Endothelial cell of umbilical vein (primary cell): ENCODE measurements around the gene ATP6V1F. TPM values are rescaled to one million over a fixed set of nuclear protein-coding genes. Genes with fewer than 3 reads are reported as not detected.

Experiments
- BruUV-seq: library from RNA; stranded (reverse); fragments of 400-500 nt; replicated peaks from 2 replicates; lab custom pipeline; 2021; lab: Mats Ljungman, UMichigan
- CTCF ChIA-PET: fragments of 300-600, 350-600 bp; sonication (Branson Sonifier 250); formaldehyde crosslinking; loops from one replicate; lab custom pipeline; 2021; ENCODE audit warnings: antibody characterized with exemption, inconsistent platforms; lab: Charles Lee
- POLR2A ChIA-PET: fragments of 300-600, 350-600 bp; sonication (Branson Sonifier 250); formaldehyde crosslinking; loops from one replicate; lab custom pipeline; 2021; ENCODE audit warnings: antibody characterized with exemption, inconsistent platforms; lab: Charles Lee
- DNase-seq: peaks from one replicate; pipeline ENCODE4 v3.0.0-alpha.2; 2011; ENCODE audit warnings: low read depth, low spot score
- FAIRE-seq: peaks from 2 replicates; lab custom pipeline; 2011; peaks lifted over from hg19 to GRCh38; lab: Jason Lieb, UNC
- H2AFZ ChIP-seq: 2 replicates; pipeline ENCODE4 v1.6.0; 2012; ENCODE audit warnings: low read depth, low read length, control low read depth, inconsistent platforms
- H3K27ac ChIP-seq: 2 replicates; pipeline ENCODE4 v1.5.1; 2011; ENCODE audit warnings: low read depth, mild to moderate bottlenecking, control low read depth, low read length, moderate library complexity; ENCODE audit not compliant: insufficient read depth
- H3K27me3 ChIP-seq, 2 experiments: 2 replicates each; pipeline versions ENCODE4 v1.6.0 to v1.6.1; 2011; ENCODE audit warnings: low read length in 2 of 2, mixed read lengths in 1 of 2; ENCODE audit not compliant: control insufficient read depth in 2 of 2, insufficient read depth in 2 of 2
- H3K36me3 ChIP-seq, 2 experiments: 2 replicates in 1 of 2; 3 replicates in 1 of 2; pipeline ENCODE4 v1.5.1; 2011; ENCODE audit warnings: low read length in 2 of 2, mild to moderate bottlenecking in 1 of 2, moderate library complexity in 1 of 2; ENCODE audit not compliant: control insufficient read depth in 2 of 2, insufficient read depth in 2 of 2; ENCODE audit errors: extremely low read depth in 1 of 2
- H3K4me1 ChIP-seq: 3 replicates; pipeline ENCODE4 v1.5.1; 2011; ENCODE audit warnings: mild to moderate bottlenecking, low read length; ENCODE audit not compliant: control insufficient read depth, insufficient read depth; ENCODE audit errors: extremely low read depth
- H3K4me2 ChIP-seq: 2 replicates; pipeline ENCODE4 v1.6.1; 2011; ENCODE audit warnings: low read length, control low read depth, mixed read lengths; ENCODE audit not compliant: insufficient read depth
- H3K4me3 ChIP-seq, 3 experiments: fragments of 200-600 bp in 1 of 3; sonication (generic), shearing (Covaris generic) in 1 of 3; replicated peaks in 1 of 3; 2 replicates each; pipeline ENCODE4 v1.5.1; 2011 to 2016; ENCODE audit warnings: control low read depth in 3 of 3, low read length in 3 of 3, mild to moderate bottlenecking in 2 of 3, inconsistent platforms in 1 of 3, low read depth in 1 of 3, moderate library complexity in 1 of 3; ENCODE audit not compliant: insufficient read depth in 1 of 3
- H3K79me2 ChIP-seq: 2 replicates; pipeline ENCODE4 v1.6.0; 2012; ENCODE audit warnings: low read length, inconsistent platforms; ENCODE audit not compliant: control insufficient read depth, insufficient read depth
- H3K9ac ChIP-seq: replicated peaks from 2 replicates; pipeline ENCODE3; 2011; ENCODE audit warnings: low read length, control low read depth; ENCODE audit not compliant: insufficient read depth; ENCODE audit errors: extremely low read depth
- H3K9me1 ChIP-seq: replicated peaks from 3 replicates; pipeline ENCODE4 v1.6.0; 2011; ENCODE audit warnings: mild to moderate bottlenecking, low read length; ENCODE audit not compliant: control insufficient read depth, insufficient read depth; ENCODE audit errors: extremely low read depth
- H3K9me3 ChIP-seq: replicated peaks from 2 replicates; pipeline ENCODE4 v1.5.1; 2012; ENCODE audit warnings: low read length, inconsistent platforms; ENCODE audit not compliant: control insufficient read depth, insufficient read depth
- H4K20me1 ChIP-seq: replicated peaks from 2 replicates; pipeline ENCODE3; 2011; ENCODE audit warnings: mild to moderate bottlenecking, low read length; ENCODE audit not compliant: control insufficient read depth, insufficient read depth; ENCODE audit errors: extremely low read depth
- EZH2 ChIP-seq: IDR thresholded peaks from 2 replicates; pipeline ENCODE4 v1.6.1; 2012; ENCODE audit warnings: borderline replicate concordance, low read depth, mild to moderate bottlenecking, moderate library complexity, low read length, inconsistent platforms; ENCODE audit not compliant: severe bottlenecking
- FOS ChIP-seq: IDR thresholded peaks from 2 replicates; pipeline ENCODE4 v1.6.1; 2011; ENCODE audit warnings: mild to moderate bottlenecking, low read length, moderate library complexity, borderline replicate concordance; ENCODE audit not compliant: insufficient read depth
- GATA2 ChIP-seq: IDR thresholded peaks from 2 replicates; pipeline ENCODE4 v1.7.0; 2011; ENCODE audit warnings: low read depth, mild to moderate bottlenecking, moderate library complexity, mixed read lengths, low read length; ENCODE audit not compliant: insufficient read length, insufficient read depth
- JUN ChIP-seq: IDR thresholded peaks from 2 replicates; pipeline ENCODE4 v1.6.1; 2011; ENCODE audit warnings: borderline replicate concordance, low read depth; ENCODE audit not compliant: insufficient read length, insufficient read depth
- MYC ChIP-seq: IDR thresholded peaks from one replicate; pipeline ENCODE4 v1.6.1; 2011; ENCODE audit warnings: mild to moderate bottlenecking, low read depth, low read length
- POLR2A ChIP-seq: IDR thresholded peaks from 2 replicates; pipeline ENCODE4 v1.6.1; 2012; ENCODE audit warnings: low read depth, mild to moderate bottlenecking, control low read depth, low read length
- POLR2AphosphoS5 ChIP-seq: IDR thresholded peaks from 2 replicates; pipeline ENCODE4 v1.6.1; 2012; ENCODE audit warnings: low read depth, mild to moderate bottlenecking, control low read depth, low read length, moderate library complexity; ENCODE audit not compliant: insufficient read depth
- dilution Hi-C: fragments of 300-500 bp; cut with MboI; formaldehyde crosslinking; loops from one replicate; pipeline ENCODE4 v1.15.0; 2019; ENCODE audit warnings: low sequenced_read_pairs; ENCODE audit not compliant: extremely low pct_ligation_motif_present
- intact Hi-C: fragments of 100-400 bp; cut with micrococcal nuclease; formaldehyde crosslinking; loops from one replicate; pipeline ENCODE4 v1.10.0; 2022
- polyA plus RNA-seq, 4 experiments: library from polyadenylated mRNA; depleted of rRNA in 3 of 4; stranded (reverse) in 3 of 4; unstranded in 1 of 4; fragments of >200 nt; gene quantifications; 2 replicates each; pipeline versions ENCODE4 v1.2.1 to v1.2.3, GENCODE V29; 2011 to 2012; ENCODE audit warnings: missing spikeins in 1 of 4
- total RNA-seq: library from RNA; stranded (reverse); gene quantifications from 2 replicates; pipeline ENCODE4 v1.2.3, GENCODE V29; 2021
- TF ChIP-seq, protein P1 (sequence below): IDR thresholded peaks from 2 replicates; pipeline ENCODE4 v1.6.1; 2011; ENCODE audit not compliant: insufficient read depth, insufficient read length
- TF ChIP-seq, protein P2 (sequence below), 2 donors: IDR thresholded peaks; 1 replicate in 1 of 2; 2 replicates in 1 of 2; pipeline ENCODE4 v1.5.1; 2011; ENCODE audit warnings: low read length in 2 of 2, mild to moderate bottlenecking in 2 of 2, moderate library complexity in 2 of 2, control low read depth in 1 of 2, inconsistent platforms in 1 of 2, low read depth in 1 of 2; ENCODE audit not compliant: insufficient read depth in 1 of 2; ENCODE audit errors: extremely low read depth in 1 of 2

ATP6V1F gene
- total and polyA plus RNA-seq, 2 donors (not counting 3 experiments of a cell fraction or from before 2014, with no cell fraction given), result 156 to 360 TPM

DNA sequence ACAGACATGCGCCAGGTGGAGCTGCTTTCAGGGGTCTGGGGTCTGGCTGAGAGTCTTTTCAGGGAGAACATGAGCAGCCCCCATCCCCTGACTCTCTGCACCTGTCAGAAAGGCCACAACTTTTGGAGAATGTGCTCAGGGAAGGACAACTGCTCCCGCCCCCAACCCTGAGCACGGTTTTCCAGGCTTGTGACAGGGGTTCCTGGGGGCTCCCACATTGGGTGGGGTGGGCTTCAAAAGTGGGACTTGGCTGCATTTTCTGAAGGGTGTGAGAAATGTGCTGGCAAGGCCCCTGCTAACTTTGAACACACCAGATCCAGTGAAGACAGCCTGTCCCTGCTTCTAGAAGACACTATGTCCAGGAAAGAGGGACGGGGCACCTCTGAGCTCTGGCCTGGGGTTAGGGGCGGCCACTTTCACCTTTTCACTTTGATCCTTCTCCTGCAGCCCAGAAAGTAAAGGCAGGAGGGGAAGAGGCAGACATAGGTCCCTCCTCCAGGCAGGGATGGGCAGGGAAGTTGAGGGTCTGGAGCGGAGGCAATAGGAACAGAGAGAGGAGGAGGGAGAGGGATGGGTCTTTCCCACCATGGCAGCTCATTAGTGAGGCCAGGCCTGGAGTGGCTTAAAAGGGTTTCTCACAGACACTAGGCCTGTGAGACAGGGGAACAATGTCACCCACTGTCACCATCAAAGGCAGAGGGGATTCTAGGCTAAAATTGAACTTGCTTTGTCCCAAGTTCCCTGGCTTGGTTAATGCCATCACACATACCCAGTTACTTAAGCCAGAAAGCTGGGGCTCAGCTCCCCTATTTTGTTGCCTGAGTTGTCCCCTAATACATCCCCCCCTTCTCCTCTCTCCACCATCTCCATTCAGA lies 46.3 kb downstream of the ATP6V1F start:
- no peak for FAIRE-seq
- Histone ChIP-seq H3K9me1 (no peaks in the 10 kb centered on the region), H3K79me2 (no peaks in the 10 kb centered on the region), H3K4me1 (peaks cover 5% of the 10 kb centered on the region), H3K27ac (no peak overlapping the region), H3K4me2 (no peak overlapping the region), H3K27me3 (peaks cover 33 to 34% of the 10 kb centered on the region in 2 experiments), H2AFZ (no peak overlapping the region), H3K36me3 (no peaks in the 10 kb centered on the region), H3K4me3 (no peak overlapping the region), H3K9ac (no peak overlapping the region), H4K20me1 (no peaks in the 10 kb centered on the region), H3K9me3 (no peaks in the 10 kb centered on the region)
- intact Hi-C loops (no loop called here), dilution Hi-C loops (no loop called here)
- POLR2A ChIA-PET, result no interaction called here
- no TSS peak for BruUV-seq
- no peak for TF ChIP-seq MYC
- no peak for TF ChIP-seq POLR2A
- TF ChIP-seq JUN, result no peak
- TF ChIP-seq POLR2AphosphoS5, result no peak
- TF ChIP-seq, protein P1, sequence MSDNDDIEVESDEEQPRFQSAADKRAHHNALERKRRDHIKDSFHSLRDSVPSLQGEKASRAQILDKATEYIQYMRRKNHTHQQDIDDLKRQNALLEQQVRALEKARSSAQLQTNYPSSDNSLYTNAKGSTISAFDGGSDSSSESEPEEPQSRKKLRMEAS, result no peak
- no peak for TF ChIP-seq EZH2
- no peak for TF ChIP-seq GATA2
- TF ChIP-seq, protein P2, sequence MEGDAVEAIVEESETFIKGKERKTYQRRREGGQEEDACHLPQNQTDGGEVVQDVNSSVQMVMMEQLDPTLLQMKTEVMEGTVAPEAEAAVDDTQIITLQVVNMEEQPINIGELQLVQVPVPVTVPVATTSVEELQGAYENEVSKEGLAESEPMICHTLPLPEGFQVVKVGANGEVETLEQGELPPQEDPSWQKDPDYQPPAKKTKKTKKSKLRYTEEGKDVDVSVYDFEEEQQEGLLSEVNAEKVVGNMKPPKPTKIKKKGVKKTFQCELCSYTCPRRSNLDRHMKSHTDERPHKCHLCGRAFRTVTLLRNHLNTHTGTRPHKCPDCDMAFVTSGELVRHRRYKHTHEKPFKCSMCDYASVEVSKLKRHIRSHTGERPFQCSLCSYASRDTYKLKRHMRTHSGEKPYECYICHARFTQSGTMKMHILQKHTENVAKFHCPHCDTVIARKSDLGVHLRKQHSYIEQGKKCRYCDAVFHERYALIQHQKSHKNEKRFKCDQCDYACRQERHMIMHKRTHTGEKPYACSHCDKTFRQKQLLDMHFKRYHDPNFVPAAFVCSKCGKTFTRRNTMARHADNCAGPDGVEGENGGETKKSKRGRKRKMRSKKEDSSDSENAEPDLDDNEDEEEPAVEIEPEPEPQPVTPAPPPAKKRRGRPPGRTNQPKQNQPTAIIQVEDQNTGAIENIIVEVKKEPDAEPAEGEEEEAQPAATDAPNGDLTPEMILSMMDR (IDR thresholded peaks at IDR 0.05; ENCODE audit: extremely low read depth in 1 of 2, insufficient read depth in 1 of 2, low read depth in 1 of 2, low read length in 2 of 2), result no peak
- no peak for TF ChIP-seq FOS
- CTCF ChIA-PET, result interaction anchor here (4.7 kb wide), 1 partner anchor 182 kb away, joined by 25 read pairs; no protein-coding TSS in a partner anchor
- no peak for DNase-seq
